GM19035 (cell line): Measurements from ENCODE around the gene ETV1.

Source experiments
- ATAC-seq: cut with Tn5 transposase; IDR thresholded peaks from one replicate; pipeline ENCODE4 v1.9.1; 2021; ENCODE audit not compliant: unreplicated experiment

Gene ETV1

GRCh38 chr7:13987395-13987794, 2.1 kb downstream of the ETV1 start:
- ATAC-seq = no peak

DNA sequence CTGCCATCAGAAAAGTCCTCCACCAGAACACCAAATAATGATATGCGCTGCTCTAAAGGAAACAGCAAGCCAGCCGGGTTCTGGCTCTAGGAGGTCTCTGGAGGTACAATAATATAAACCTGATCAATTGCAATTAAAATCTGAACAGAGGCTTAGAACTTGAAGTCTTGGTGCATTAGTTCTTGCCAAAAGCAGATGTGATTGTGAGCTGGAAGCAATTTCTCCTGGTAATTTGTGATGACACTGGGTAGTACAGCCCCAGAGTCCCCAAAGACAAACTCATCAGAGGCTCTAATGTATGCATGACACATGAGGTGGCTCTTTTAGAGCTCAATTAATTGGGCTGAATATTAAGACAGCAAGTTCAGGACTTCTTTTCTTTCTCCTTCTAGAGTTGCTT, 3.3 kb downstream of the ETV1 start:
- ATAC-seq = no peak

- ATAC-seq = no peak
Measured at GRCh38 chr7:13984831-13985685, 4.4 kb downstream of the ETV1 start.

DNA sequence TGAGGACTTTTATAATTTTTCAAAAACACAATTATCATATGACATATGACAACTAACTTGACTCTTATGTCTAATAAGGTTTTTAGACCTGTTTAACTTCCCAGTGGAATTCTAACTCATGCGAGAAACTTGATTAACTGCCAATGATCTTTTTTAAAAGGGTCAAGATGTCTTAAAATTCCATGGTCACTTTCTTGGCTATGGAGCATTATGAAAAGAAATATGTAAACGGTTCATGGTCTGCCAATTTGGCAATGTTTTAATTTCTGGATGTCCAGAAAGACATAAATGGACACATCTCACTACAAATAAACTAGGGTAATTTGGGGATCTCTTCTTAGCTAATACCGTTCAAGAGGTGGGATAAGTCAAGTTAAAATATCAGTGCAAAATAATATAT, 5.4 kb downstream of the ETV1 start:
- ATAC-seq = no peak

- ATAC-seq = no peak
Measured at GRCh38 chr7:13982940-13983677, 6.4 kb downstream of the ETV1 start.

- no peak for ATAC-seq
Measured at GRCh38 chr7:13981070-13981469, 8.4 kb downstream of the ETV1 start.

DNA sequence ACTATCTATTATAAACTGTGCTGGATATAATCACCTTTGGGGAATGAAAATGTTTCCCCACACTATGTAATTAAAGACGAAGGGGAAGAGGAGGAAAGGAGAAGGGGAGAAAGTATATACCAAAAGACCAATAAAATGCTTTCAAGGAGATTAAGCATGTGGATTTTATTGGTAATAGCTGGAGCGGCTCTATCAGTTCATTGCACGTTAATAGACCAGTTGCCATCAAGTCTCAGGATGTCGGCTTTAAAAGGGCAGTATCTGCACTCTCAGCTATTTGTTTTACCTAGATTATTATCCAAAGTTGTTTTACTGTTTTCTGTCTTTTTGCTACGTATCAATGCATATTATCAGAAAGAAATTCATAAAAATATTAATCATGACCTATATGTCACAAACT, 9.0 kb downstream of the ETV1 start:
- ATAC-seq = no peak

- ATAC-seq = no peak
Measured at GRCh38 chr7:13979671-13980435, 9.6 kb downstream of the ETV1 start.

DNA sequence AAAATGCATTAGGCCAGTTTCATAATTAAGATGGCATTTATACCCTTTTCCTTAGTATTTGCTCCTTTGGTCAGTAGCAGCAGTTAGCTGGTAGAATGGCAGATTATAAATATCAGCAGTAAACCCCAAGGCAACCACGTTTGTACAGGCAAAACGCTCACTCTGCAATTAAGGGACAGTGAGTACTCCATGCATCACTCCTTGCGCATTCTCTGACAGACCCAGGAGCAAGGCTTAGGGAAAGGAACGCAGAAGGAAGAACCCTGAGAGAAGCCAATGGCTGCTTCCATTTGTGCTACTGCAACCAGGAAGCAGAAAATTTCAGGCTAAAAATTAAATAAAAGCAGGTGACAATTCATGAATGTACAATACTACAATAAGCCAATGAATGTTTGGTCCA, 12.9 kb downstream of the ETV1 start:
- no peak for ATAC-seq

DNA sequence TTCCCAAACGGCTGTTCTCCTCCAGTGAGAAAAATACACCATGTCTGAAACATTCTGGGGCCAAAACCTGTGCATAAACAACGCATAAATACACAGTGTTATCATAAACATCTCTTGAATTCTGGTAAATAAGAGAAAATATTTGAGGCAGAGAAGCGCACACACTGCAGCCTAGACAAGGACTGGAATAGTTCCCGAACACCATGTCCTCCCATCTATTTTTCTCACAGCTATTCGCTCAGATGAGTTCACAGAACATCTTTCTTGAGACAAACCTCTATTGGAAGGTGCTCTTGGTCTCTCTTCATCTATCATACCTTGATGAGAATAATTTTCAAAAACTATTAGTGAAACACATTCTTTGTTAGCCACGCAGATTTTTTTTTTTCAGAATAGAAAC, 24.4 kb downstream of the ETV1 start:
- ATAC-seq = no peak

DNA sequence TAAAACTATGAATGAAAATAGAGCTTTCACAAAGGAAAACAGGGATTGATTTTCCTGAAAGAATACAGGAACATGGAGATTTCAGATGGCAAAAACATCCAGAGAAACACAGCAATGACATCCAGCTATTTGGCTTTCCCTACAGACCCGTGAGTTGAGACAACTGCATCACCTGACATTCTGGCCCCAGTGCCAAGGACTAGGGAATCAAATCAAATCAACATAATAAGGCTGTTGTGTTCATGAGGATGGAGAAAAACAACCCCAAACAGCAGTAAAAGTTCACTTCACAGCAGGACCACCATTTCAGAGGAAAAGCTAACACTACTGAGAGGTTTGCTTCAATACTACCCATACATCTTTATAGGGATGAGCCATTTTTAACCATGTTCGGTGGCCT, 25.5 kb downstream of the ETV1 start:
- no peak for ATAC-seq

DNA sequence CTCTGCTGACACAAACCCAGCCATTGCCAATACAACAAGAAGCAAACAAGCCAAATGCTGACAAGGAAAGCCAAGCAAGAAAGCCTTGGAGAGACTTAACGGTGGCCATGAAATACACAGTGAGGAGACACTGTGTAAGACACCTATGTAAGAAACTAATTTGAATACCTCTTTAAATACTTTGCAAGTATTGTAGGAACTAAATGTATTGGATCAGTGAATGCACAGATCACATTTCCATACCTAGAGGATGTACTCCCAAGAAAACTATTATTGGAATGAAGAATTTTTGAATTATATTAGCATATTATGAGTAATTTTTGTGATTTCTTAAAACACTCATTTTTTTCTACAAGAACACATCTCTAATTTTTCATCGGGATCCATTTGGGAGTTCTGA, 34.0 kb downstream of the ETV1 start:
- ATAC-seq = no peak

DNA sequence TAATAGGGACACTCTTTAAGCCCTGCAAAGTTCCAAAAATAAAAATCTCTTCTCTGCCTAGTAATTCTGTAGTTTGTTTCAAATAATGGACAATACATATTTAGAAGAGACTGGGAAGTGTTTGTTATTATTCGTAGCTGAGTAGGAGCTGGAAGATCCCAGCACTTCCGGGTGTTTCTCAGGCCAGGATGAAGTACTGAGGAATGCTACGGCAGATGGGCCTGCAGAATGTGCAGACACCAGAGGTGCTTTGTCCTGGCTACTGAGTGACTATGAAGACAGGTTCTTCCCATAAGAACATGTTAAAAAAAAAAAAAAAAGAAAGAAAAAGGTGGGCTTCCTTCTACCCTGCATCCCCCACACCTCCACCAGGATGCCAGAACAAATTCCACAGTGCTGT, 36.1 kb downstream of the ETV1 start:
- ATAC-seq = no peak

DNA sequence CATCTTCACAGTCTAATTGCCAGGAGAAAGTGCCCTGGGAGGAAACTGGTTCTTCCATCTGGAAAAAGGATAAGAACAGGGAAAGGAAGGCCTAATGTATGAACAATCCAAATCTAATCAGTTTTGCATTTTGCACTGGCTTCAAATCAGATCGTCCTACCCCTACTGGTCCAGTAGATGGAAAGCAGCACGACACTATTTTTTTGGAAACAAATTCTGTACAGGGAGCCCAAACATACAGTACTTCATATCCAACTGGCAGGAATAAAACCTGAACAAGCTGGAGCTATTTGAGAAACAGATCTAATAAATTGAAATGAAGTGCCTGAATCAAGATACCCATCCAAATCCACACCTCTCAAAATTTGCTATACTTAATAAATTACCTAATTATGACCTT, 36.5 kb downstream of the ETV1 start:
- no peak for ATAC-seq

GRCh38 chr7:13949939-13950338, 39.5 kb downstream of the ETV1 start:
- ATAC-seq = no peak

DNA sequence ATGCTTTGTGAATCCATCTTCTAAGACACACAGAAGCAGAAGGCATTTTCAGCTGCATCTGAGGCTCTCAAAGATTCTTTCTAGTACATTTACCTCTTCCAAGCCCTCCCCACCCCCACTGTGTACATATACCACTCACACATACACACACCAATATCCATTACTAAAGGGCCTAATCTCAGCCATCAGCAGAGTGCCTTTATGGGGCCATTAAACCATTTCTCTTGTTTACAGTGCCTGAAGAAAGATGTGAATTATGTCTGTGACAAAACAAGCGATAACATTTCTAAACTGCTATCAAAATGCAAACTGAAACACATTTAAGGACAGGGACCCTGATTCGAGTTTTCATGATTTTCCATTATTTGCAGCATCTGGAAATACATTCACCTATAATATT, 40.0 kb downstream of the ETV1 start:
- ATAC-seq = no peak

DNA sequence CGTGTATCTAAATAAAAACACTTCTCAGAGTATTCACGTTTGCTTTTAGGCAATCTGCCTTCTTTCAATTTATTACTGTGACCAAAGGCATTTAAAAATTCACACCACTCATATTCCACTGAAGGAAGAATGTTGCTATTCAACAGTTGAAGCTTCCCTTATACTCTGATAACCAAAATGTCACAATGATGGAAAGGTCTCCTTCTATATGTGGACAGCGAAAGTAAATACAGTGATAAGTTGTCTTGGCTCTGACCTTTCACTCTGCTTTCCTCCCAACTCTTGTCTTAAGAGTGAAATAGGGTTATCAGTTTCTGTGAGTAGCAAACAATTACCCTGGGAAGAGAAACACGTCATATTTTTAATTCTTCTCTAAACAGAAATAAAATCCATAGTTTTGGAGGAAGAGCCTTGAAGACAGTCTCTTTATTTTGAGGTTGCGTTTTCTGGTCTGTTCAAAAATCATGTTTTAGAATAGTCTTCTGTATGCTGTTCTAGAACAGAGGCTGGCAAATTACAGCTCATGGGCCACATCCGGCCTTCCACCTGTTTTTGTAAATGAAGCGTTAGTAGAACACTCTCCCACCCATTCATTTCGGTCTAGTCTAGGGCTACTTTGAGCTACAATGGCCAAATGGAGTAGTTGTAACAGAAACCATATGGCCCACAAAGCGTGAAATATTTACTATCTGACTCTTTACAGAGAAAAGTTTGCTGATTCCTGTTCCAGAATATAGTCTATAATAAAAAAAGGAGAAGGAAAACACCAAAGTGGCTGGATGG, 41.3 kb downstream of the ETV1 start:
- no peak for ATAC-seq

- no peak for ATAC-seq
Measured at GRCh38 chr7:13947535-13947934, 41.9 kb downstream of the ETV1 start.

GRCh38 chr7:13946181-13946580, 43.3 kb downstream of the ETV1 start:
- ATAC-seq = no peak

- ATAC-seq = no peak
Measured at GRCh38 chr7:13945670-13946069, 43.8 kb downstream of the ETV1 start.

GRCh38 chr7:13933536-13933935, 55.9 kb downstream of the ETV1 start:
- ATAC-seq = no peak
